ENCODE data around the gene MRPL19. TPM values are rescaled to one million over a fixed set of nuclear protein-coding genes. Genes with fewer than 3 reads are reported as not detected.

MRPL19 gene
- total and polyA plus RNA-seq, 10 of the 15 experiments (the other 5 are each of a cell fraction or from before 2014, with no cell fraction given), result 13.1 to 99.0 (median 56.6) TPM

- 0 out of 2 replicates have a peak, but pooled peaks have one; percentile 9 for TF ChIP-seq TBL1XR1 (IDR thresholded peaks at IDR 0.05; ENCODE audit: low read depth, low read length)
- no peak for TF ChIP-seq ZNF622 (IDR thresholded peaks at IDR 0.05)
- no peak for TF ChIP-seq SKIL (IDR thresholded peaks at IDR 0.05; ENCODE audit: low read depth, poor library complexity, severe bottlenecking)
- TF ChIP-seq RUNX3 (IDR thresholded peaks at IDR 0.05; ENCODE audit: low read length), result no peak; the same call in 1 of the 2 replicates
- TF ChIP-seq LARP7 (IDR thresholded peaks at IDR 0.05), result peak; percentile 84
- no peak for TF ChIP-seq MEF2B (IDR thresholded peaks at IDR 0.05; ENCODE audit: partially characterized antibody, poor library complexity, severe bottlenecking)
- TF ChIP-seq MYB (IDR thresholded peaks at IDR 0.05; ENCODE audit: borderline replicate concordance, low read depth, low read length), result no peak
- no peak for TF ChIP-seq ZNF217 (IDR thresholded peaks at IDR 0.05)
- TF ChIP-seq SMAD1 (IDR thresholded peaks at IDR 0.05; ENCODE audit: low read depth, partially characterized antibody), result no peak
- TF ChIP-seq TCF12 (IDR thresholded peaks at IDR 0.05; ENCODE audit: low read depth, low read length), result peak; percentile 71
- peak; percentile 99 for TF ChIP-seq MLLT1 (IDR thresholded peaks at IDR 0.05)
- TF ChIP-seq NRF1 (conservative IDR thresholded peaks at IDR 0.05; ENCODE audit: low read depth, low read length), result no peak
- peak; percentile 84 for TF ChIP-seq TARDBP (IDR thresholded peaks at IDR 0.05; ENCODE audit: borderline replicate concordance)
- TF ChIP-seq CEBPB (IDR thresholded peaks at IDR 0.05; ENCODE audit: borderline replicate concordance in 1 of 2, low read depth in 2 of 2, low read length in 2 of 2), result no peak
- TF ChIP-seq CBX5 (IDR thresholded peaks at IDR 0.05; ENCODE audit: low read depth), result no peak; the same call in 1 of the 2 replicates
- peak; percentile 80 for TF ChIP-seq GATAD2B (conservative IDR thresholded peaks at IDR 0.05; ENCODE audit: low read depth)
- TF ChIP-seq EED (IDR thresholded peaks at IDR 0.05; ENCODE audit: low read depth), result no peak
- no peak for TF ChIP-seq SMARCA5 (IDR thresholded peaks at IDR 0.05)
- TF ChIP-seq BMI1 (IDR thresholded peaks at IDR 0.05; ENCODE audit: borderline replicate concordance), result no peak
- peak; percentile 65 for TF ChIP-seq SP1 (IDR thresholded peaks at IDR 0.05; ENCODE audit: low read depth, low read length)
- TF ChIP-seq NFXL1 (IDR thresholded peaks at IDR 0.05; ENCODE audit: borderline replicate concordance), result no peak
- TF ChIP-seq RFX5 (IDR thresholded peaks at IDR 0.05; ENCODE audit: low read depth, low read length), result no peak
- TF ChIP-seq ZBTB40 (IDR thresholded peaks at IDR 0.05; ENCODE audit: borderline replicate concordance), result no peak; the same call in 1 of the 2 replicates
- peak; percentile 44; the same call in 1 of the 2 replicates for TF ChIP-seq NR2F1 (conservative IDR thresholded peaks at IDR 0.05)
- no peak for TF ChIP-seq ZZZ3 (IDR thresholded peaks at IDR 0.05; ENCODE audit: control insufficient read depth, insufficient read length, low read depth)
Observed at GRCh38 chr2:75646583-75647425, at the start of gene MRPL19 (continued).
